ENCODE data around the gene MAP2K6. TPM values are rescaled to one million over a fixed set of nuclear protein-coding genes. Genes with fewer than 3 reads are reported as not detected.

The MAP2K6 gene
- total and polyA plus RNA-seq, 2 donors (not counting 3 experiments of a cell fraction or from before 2014, with no cell fraction given) = 5.9 to 13.9 TPM

GRCh38 chr17:69501591-69502468, 87.3 kb downstream of the MAP2K6 start:
- no peaks in the 10 kb centered on the region for H3K79me2 ChIP-seq (ENCODE audit: control insufficient read depth, insufficient read depth, low read length)
- peaks cover 12% of the 10 kb centered on the region for H3K4me1 ChIP-seq (ENCODE audit: control insufficient read depth, extremely low read depth, insufficient read depth, low read length)
- DNase-seq (ENCODE audit: low read depth, low spot score) (peak; percentile 59), FAIRE-seq (peak; percentile 59)
- dilution Hi-C loops (cut with MboI; ENCODE audit: extremely low pct_ligation_motif_present, low sequenced_read_pairs) (no loop called here), intact Hi-C loops (cut with micrococcal nuclease) (loop anchor here (5.0 kb wide), 1 partner anchor 175 kb away; the partner anchor contains the start of gene ABCA5)
- peak overlapping the region; percentile 21 for H3K27ac ChIP-seq (ENCODE audit: insufficient read depth, low read depth, low read length)
- H4K20me1 ChIP-seq (replicated peaks; ENCODE audit: control insufficient read depth, extremely low read depth, insufficient read depth, low read length) = no peaks in the 10 kb centered on the region
- TF ChIP-seq FOS (IDR thresholded peaks at IDR 0.05; ENCODE audit: borderline replicate concordance, insufficient read depth, low read length) (no peak), POLR2A (IDR thresholded peaks at IDR 0.05; ENCODE audit: low read depth, low read length) (no peak), CTCF (IDR thresholded peaks at IDR 0.05; ENCODE audit: extremely low read depth in 1 of 2, insufficient read depth in 1 of 2, low read depth in 1 of 2, low read length in 2 of 2) (no peak), JUN (IDR thresholded peaks at IDR 0.05; ENCODE audit: borderline replicate concordance, insufficient read depth, insufficient read length, low read depth) (no peak), EZH2 (IDR thresholded peaks at IDR 0.05; ENCODE audit: borderline replicate concordance, low read depth, low read length, severe bottlenecking) (no peak), MYC (IDR thresholded peaks at IDR 0.05; ENCODE audit: low read depth, low read length) (no peak), POLR2AphosphoS5 (IDR thresholded peaks at IDR 0.05; ENCODE audit: insufficient read depth, low read depth, low read length) (no peak), GATA2 (IDR thresholded peaks at IDR 0.05; ENCODE audit: insufficient read depth, insufficient read length, low read depth, low read length) (no peak), MAX (IDR thresholded peaks at IDR 0.05; ENCODE audit: insufficient read depth, insufficient read length) (no peak)
- peak overlapping the region in 1 of 3 experiments; percentile 46 for H3K4me3 ChIP-seq (replicated peaks in 1 of 3; ENCODE audit: insufficient read depth in 1 of 3, low read depth in 1 of 3, low read length in 3 of 3)
- H3K9me3 ChIP-seq (replicated peaks; ENCODE audit: control insufficient read depth, insufficient read depth, low read length) = no peaks in the 10 kb centered on the region
- no peaks in the 10 kb centered on the region for H3K27me3 ChIP-seq (ENCODE audit: control insufficient read depth in 2 of 2, insufficient read depth in 2 of 2, low read length in 2 of 2)
- no peaks in the 10 kb centered on the region for H3K36me3 ChIP-seq (ENCODE audit: control insufficient read depth in 2 of 2, extremely low read depth in 1 of 2, insufficient read depth in 2 of 2, low read length in 2 of 2)
- no peak overlapping the region for H3K9ac ChIP-seq (replicated peaks; ENCODE audit: extremely low read depth, insufficient read depth, low read length)
- CTCF ChIA-PET = interaction anchor here (1.0 to 2.8 kb wide), 12 partner anchors 8 to 167 kb away, joined by 3 to 11 read pairs (median 4); partner anchors contain the start of gene MAP2K6
- H3K4me2 ChIP-seq (ENCODE audit: insufficient read depth, low read length) = peak overlapping the region; percentile 88
- peak overlapping the region; percentile 99 for H2AFZ ChIP-seq (ENCODE audit: low read depth, low read length)
- POLR2A ChIA-PET = interaction anchor here (0.7 kb wide), 1 partner anchor 15 kb away, joined by 4 read pairs; no protein-coding TSS in a partner anchor
- H3K9me1 ChIP-seq (replicated peaks; ENCODE audit: control insufficient read depth, extremely low read depth, insufficient read depth, low read length) = no peaks in the 10 kb centered on the region
- no TSS peak for BruUV-seq (replicated peaks)

Measured in endothelial cell of umbilical vein (primary cell).